ENCODE measurements around the gene C14orf132. TPM values are rescaled to one million over a fixed set of nuclear protein-coding genes. Genes with fewer than 3 reads are reported as not detected.

The C14orf132 gene
- total RNA-seq, 1 donor from 2014 or later = 8.0 TPM

DNA sequence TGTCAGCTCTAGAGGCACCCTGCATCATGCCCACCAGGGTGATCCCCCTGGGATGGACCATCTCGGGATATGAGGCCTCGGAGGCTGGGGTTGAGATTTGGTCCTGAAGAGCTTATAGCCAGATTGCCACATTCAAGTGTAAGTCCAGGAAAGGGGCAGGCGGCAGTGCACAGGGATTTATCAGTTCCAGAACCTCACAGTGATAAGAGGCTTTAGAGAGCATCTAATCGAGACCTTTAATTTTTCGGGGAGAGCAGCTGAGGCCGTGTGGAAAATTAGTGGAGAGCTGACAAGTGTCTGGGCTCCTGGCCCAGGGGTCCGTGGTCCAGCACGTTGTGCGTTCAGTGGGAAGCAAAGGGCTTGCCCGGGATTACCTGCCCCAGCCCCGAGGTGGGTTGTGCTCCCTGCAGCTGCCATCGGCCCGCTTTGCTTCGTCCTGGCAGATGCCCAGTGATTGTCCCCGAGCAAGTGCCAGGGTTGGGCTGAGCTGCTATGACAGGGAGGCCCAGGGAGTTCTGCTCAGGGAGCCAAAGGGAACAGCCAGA is 52.1 kb downstream of the C14orf132 start:
- no peak overlapping the region for H3K4me3 Mint-ChIP-seq (ENCODE audit: unreplicated experiment)
- peaks cover 3% of the 10 kb centered on the region for H3K27me3 Mint-ChIP-seq (ENCODE audit: low read depth, unreplicated experiment)
- H4K20me1 ChIP-seq (ENCODE audit: insufficient read depth, low read length) = no peaks in the 10 kb centered on the region
- no peaks in the 10 kb centered on the region for H3K27me3 ChIP-seq (ENCODE audit: insufficient read depth, low read length)
- DNase-seq (ENCODE audit: low read depth) (no peak), FAIRE-seq (no peak)
- H3K4me3 ChIP-seq (ENCODE audit: insufficient read depth, low read depth, low read length) = no peak overlapping the region
- H3K4me2 ChIP-seq (ENCODE audit: low read length) = peak overlapping the region; percentile 72
- peaks cover 21% of the 10 kb centered on the region for H3K4me1 Mint-ChIP-seq (ENCODE audit: low read depth, unreplicated experiment)
- no peaks in the 10 kb centered on the region for H3K9me3 ChIP-seq (ENCODE audit: insufficient read depth, low read depth, low read length)
- peaks cover 51% of the 10 kb centered on the region for H3K4me1 ChIP-seq (ENCODE audit: insufficient read depth, low read length)
- no peak overlapping the region for H2AFZ ChIP-seq (ENCODE audit: low read depth, low read length)
- no peaks in the 10 kb centered on the region for H3K79me2 ChIP-seq (ENCODE audit: insufficient read depth, low read length)
- peak overlapping the region; percentile 89 for H3K27ac ChIP-seq (ENCODE audit: low read depth, low read length)
- TF ChIP-seq, protein P1, sequence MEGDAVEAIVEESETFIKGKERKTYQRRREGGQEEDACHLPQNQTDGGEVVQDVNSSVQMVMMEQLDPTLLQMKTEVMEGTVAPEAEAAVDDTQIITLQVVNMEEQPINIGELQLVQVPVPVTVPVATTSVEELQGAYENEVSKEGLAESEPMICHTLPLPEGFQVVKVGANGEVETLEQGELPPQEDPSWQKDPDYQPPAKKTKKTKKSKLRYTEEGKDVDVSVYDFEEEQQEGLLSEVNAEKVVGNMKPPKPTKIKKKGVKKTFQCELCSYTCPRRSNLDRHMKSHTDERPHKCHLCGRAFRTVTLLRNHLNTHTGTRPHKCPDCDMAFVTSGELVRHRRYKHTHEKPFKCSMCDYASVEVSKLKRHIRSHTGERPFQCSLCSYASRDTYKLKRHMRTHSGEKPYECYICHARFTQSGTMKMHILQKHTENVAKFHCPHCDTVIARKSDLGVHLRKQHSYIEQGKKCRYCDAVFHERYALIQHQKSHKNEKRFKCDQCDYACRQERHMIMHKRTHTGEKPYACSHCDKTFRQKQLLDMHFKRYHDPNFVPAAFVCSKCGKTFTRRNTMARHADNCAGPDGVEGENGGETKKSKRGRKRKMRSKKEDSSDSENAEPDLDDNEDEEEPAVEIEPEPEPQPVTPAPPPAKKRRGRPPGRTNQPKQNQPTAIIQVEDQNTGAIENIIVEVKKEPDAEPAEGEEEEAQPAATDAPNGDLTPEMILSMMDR (IDR thresholded peaks at IDR 0.05; ENCODE audit: insufficient read depth, low read depth, low read length) = no peak
- no peak for TF ChIP-seq EZH2 (IDR thresholded peaks at IDR 0.05; ENCODE audit: insufficient read depth, low read length)
- H3K36me3 ChIP-seq (ENCODE audit: insufficient read depth, low read length) = peaks cover 11% of the 10 kb centered on the region
- no peaks in the 10 kb centered on the region for H3K9me3 Mint-ChIP-seq (ENCODE audit: unreplicated experiment)
- no peak overlapping the region for H3K27ac Mint-ChIP-seq (ENCODE audit: unreplicated experiment)
- peaks cover 7% of the 10 kb centered on the region for H3K36me3 Mint-ChIP-seq (ENCODE audit: low read depth, unreplicated experiment)
- H3K9ac ChIP-seq (ENCODE audit: low read length) = peak overlapping the region; percentile 77

DNA sequence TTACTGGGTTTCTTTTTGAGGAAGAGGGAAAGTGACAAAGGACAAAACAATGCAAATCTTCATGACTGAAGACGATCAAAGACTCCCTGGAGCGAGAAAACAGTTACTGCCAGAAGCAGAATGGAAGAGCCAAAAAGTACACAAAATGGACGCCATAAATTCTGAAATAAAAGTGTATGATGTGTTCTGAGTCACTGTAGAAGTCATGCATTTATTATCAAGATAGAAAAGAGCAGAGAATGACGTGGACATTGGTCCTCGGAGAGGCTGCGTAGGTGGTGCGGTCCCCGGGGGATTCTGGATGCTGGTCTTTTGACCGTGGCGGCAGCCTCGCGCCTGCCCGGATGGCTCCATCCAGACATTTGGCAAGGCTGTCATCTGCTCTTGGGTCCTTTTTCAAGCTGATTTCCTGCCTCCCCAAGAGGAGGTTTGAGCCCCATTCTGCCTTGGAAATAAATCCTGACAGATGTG is 52.8 kb downstream of the C14orf132 start:
- peak overlapping the region; percentile 51 for H2AFZ ChIP-seq (ENCODE audit: low read depth, low read length)
- H3K4me1 ChIP-seq (ENCODE audit: insufficient read depth, low read length) = peaks cover 43% of the 10 kb centered on the region
- no peaks in the 10 kb centered on the region for H3K27me3 ChIP-seq (ENCODE audit: insufficient read depth, low read length)
- TF ChIP-seq EZH2 (IDR thresholded peaks at IDR 0.05; ENCODE audit: insufficient read depth, low read length) = no peak
- peak; percentile 62 for DNase-seq (ENCODE audit: low read depth)
- peaks cover 11% of the 10 kb centered on the region for H3K36me3 ChIP-seq (ENCODE audit: insufficient read depth, low read length)
- FAIRE-seq = no peak
- peak overlapping the region; percentile 72 for H3K4me2 ChIP-seq (ENCODE audit: low read length)
- H3K4me1 Mint-ChIP-seq (ENCODE audit: low read depth, unreplicated experiment) = peaks cover 17% of the 10 kb centered on the region
- no peak overlapping the region for H3K27ac Mint-ChIP-seq (ENCODE audit: unreplicated experiment)
- H3K27ac ChIP-seq (ENCODE audit: low read depth, low read length) = peak overlapping the region; percentile 89
- no peak overlapping the region for H3K4me3 Mint-ChIP-seq (ENCODE audit: unreplicated experiment)
- H4K20me1 ChIP-seq (ENCODE audit: insufficient read depth, low read length) = no peaks in the 10 kb centered on the region
- peak overlapping the region; percentile 77 for H3K9ac ChIP-seq (ENCODE audit: low read length)
- H3K9me3 Mint-ChIP-seq (ENCODE audit: unreplicated experiment) = no peaks in the 10 kb centered on the region
- peaks cover 6% of the 10 kb centered on the region for H3K27me3 Mint-ChIP-seq (ENCODE audit: low read depth, unreplicated experiment)
- no peaks in the 10 kb centered on the region for H3K79me2 ChIP-seq (ENCODE audit: insufficient read depth, low read length)
- H3K36me3 Mint-ChIP-seq (ENCODE audit: low read depth, unreplicated experiment) = peaks cover 7% of the 10 kb centered on the region
- H3K4me3 ChIP-seq (ENCODE audit: insufficient read depth, low read depth, low read length) = no peak overlapping the region
- H3K9me3 ChIP-seq (ENCODE audit: insufficient read depth, low read depth, low read length) = no peaks in the 10 kb centered on the region

DNA sequence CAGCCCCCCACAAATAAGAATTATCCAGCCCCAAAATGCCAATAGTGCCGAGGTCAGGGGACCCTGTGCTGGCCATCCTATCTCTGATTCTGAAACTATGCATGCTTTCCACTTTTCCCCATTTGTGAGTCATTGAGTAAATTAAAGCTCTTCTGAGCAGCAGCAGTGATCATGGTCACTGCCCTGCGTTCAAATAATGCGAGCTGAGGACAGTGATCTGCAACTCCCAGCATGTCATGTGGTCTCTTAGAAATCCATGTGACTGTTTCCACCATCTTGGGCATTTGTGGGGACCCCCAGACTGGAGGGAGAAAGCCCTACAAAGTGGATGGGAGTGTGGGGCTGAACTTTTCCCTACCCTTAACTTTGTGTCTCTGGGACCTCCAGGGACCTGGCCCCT is 53.8 kb downstream of the C14orf132 start:
- FAIRE-seq (no peak), DNase-seq (ENCODE audit: low read depth) (no peak)
- Mint-ChIP-seq H3K4me1 (ENCODE audit: low read depth, unreplicated experiment) (peaks cover 13% of the 10 kb centered on the region), H3K27me3 (ENCODE audit: low read depth, unreplicated experiment) (peaks cover 12% of the 10 kb centered on the region), H3K36me3 (ENCODE audit: low read depth, unreplicated experiment) (peaks cover 7% of the 10 kb centered on the region), H3K27ac (ENCODE audit: unreplicated experiment) (no peak overlapping the region), H3K4me3 (ENCODE audit: unreplicated experiment) (no peak overlapping the region), H3K9me3 (ENCODE audit: unreplicated experiment) (no peaks in the 10 kb centered on the region)
- peak overlapping the region; percentile 89 for H3K27ac ChIP-seq (ENCODE audit: low read depth, low read length)
- H3K27me3 ChIP-seq (ENCODE audit: insufficient read depth, low read length) = no peaks in the 10 kb centered on the region
- H3K79me2 ChIP-seq (ENCODE audit: insufficient read depth, low read length) = no peaks in the 10 kb centered on the region
- H4K20me1 ChIP-seq (ENCODE audit: insufficient read depth, low read length) = no peaks in the 10 kb centered on the region
- no peak overlapping the region for H3K9ac ChIP-seq (ENCODE audit: low read length)
- H3K4me3 ChIP-seq (ENCODE audit: insufficient read depth, low read depth, low read length) = no peak overlapping the region
- no peak for TF ChIP-seq EZH2 (IDR thresholded peaks at IDR 0.05; ENCODE audit: insufficient read depth, low read length)
- TF ChIP-seq, protein P1 (IDR thresholded peaks at IDR 0.05; ENCODE audit: insufficient read depth, low read depth, low read length) = no peak
- peaks cover 5% of the 10 kb centered on the region for H3K36me3 ChIP-seq (ENCODE audit: insufficient read depth, low read length)
- H3K4me2 ChIP-seq (ENCODE audit: low read length) = peak overlapping the region; percentile 72
- H3K4me1 ChIP-seq (ENCODE audit: insufficient read depth, low read length) = peaks cover 39% of the 10 kb centered on the region
- H2AFZ ChIP-seq (ENCODE audit: low read depth, low read length) = no peak overlapping the region
- no peaks in the 10 kb centered on the region for H3K9me3 ChIP-seq (ENCODE audit: insufficient read depth, low read depth, low read length)

Data from astrocyte (in vitro differentiated cells and primary cell).